ENCODE data around the gene MYO1A.
"Not testable (repeated sequence)": the region's sequence is repeated elsewhere in the genome, so short reads cannot be mapped to it uniquely, and the experiment has no call there.

Gene MYO1A

DNA sequence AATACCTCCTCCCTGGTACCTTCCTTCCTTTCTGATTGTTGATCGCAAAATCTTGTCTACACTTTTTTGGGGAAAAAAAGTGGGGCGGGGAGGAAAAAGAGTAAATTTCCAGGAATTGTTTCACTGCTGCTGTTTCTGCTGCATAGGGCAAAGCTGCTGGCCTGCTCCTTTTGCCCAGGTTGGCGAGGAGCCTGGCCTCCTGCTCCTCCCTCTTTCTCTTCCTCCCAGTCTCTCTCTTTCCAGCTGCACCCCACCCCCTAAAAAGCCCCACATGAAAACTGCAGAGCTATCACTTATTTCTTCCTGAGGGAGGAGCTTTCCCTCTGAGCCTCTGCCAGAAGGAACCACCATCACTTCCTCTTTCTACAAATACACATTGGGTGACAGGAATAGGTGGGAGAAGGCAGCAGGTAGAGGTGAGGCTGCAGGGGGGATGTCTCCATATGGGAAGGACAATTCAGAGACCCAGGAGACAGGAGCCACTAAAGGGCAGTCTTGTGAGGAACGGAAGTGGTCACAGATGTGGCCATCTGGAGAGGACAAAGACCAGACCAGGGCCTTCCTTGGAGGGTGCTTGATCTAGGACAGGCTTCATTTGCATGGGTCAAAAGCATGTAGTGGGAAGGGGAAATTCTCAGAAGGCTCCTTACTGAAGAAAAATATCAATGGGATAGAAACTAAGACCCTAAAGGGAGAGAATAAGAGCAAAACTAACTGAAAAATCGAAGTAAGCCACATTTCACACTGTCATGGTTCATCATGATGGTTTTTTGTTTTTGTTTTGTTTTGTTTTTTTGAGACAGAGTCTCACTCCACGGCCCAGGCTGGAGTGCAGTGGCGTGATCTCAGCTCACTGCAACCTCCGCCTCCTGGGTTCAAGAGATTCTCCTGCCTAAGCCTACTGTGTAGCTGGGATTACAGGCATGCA is 58.3 kb downstream of the MYO1A start:
- DNase-seq, result no peak

DNA sequence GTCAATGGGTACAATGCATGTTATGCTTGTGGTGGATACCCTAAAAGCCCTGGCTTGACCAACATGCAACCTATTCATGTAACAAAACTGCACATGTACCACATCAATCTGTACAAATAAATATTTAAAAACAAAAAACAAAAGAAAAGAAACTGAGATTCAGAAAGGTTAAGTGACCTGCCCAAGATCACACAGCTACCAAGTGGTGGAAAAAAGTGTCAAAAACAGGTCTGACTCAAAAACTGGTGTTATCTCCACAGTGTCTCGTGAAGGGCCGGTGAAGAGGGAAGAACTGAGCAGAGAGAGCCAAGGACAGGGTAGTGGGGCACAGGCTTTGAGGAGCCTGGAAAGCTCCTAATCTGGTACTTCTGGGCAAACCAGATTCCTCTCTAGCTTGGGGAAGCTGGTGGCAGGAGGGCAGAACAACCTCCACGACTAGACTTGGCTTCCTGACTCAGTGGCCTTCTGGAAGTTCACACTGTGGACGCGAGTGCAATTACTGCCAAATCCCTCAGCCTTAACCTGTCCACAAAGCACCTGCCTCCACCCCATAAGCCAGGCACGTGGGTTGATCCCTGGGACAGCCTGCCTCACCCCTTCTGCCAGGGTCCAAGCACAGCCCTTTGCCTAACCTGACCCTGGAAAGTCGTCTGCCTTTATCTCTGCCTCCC is 59.1 kb downstream of the MYO1A start:
- DNase-seq, result no peak

DNA sequence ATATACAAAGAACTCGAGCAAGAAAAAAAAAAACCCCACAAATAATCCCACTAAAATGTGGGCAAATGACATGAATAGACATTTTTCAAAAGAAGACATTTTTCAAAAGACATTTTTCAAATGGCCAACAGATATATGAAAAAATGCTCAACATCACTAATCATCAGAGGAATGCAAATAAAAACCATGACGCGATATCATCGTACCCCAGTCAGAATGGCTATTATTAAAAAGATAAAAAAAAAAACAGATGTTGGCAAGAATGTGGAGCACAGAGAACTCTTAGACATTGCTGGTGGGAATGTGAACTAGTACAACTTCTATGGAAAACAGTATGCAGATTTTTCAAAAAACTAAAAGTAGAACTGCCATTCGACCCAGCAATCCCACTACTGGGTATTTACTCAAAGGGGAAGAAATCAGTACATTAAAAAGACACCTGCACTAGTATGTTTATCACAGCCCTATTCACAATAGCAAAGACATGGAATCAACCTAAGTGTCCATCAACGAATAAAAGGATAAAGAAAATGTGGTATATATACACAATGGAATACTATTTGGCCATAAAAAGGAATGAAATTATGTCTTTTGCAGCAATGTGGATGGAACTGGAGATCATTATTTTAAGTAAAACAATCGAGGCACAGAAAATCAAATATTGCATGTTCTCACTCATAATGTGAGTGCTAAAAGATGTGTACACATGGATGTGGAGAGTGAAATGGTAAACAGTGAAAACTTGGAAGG is 59.9 kb downstream of the MYO1A start:
- DNase-seq, result no peak

DNA sequence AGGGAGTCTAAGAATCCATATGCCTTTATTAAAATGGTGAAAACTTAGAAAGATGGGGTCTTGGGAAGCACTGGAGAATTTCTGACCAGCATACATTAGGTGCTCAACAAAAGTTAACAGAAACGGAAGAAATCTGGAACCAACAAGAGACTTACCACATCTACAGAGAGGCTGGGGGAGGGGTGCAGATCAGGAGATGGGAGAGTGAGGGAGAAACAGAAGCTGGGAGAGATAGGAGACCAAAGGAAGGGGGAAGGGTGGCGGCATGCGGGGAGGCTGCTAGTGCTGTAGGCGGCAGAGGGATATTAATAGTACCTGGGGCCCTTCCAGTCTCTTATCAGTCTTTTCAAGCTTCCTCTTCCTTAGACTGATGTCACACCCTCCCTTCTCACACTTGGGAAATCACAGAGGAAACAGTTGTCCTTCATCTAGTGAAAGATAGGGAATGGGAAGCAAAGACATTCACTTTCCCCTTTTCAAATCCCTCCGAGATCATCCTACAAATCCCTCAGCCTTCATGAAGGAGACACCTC is 61.7 kb downstream of the MYO1A start:
- no peak for DNase-seq

DNA sequence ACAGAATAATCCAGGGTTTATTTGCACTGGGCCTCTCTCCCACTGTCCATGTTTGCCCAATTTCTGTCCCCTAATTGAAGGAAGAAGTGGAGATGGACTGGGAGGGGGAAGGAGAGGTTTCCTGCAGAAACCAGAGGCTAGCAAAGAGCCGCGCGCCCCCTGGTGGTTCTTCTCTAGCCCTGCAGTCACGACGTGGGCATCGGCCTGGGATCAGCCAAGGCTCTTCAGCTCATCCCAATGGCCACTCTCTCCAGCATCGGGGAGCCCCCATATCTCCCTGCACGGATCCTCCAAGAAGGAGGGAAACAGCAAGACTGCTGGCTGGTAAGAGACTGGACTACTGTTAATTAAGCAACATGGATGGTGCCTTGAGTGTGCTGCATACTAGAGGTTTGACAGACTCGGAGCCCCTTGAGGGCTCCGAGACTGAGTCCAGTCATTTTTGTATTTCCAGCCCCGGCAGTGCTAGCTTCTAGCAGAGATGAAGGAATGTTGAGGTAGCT is 62.3 kb downstream of the MYO1A start:
- peak; percentile 9 to 77 (median 62) for DNase-seq

DNA sequence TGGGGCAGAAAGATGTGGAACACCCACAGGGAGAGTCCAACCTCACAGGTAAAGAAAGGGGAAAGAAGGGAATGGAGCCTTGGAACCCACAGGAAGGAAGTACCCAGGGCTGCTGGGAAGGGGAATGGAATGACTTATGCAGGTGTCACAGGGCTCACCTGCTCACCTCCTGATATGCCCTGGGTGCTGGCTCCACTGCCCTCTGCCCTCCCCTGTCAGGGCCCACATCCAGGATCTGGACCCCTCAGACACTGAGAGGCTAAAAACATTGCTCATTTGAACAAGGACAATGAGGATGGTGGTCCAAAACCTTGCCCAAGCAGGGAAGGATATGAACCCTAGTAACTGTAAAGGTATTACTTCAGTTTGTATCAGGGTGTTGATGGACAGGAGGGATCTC is 62.9 kb downstream of the MYO1A start:
- no peak for DNase-seq

DNA sequence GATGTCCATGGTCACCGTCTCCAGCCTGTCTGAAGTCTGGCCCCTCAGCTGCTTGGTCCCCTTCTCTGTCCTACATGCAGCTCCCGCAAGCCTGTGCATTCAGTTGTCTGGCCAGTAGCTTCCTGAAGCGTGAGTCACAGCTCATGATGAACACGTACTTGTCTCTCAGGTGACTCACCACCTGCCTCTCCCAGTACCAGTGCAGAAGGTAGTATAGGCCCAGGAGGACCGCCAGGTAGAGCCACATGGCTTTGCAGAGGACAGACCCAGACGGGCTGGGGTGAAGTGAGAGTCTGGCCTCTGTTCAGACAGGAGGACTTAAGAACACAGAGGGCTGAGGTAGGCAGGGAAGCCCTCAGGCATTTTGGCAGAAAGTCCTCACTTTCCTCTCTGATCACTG is 64.2 kb downstream of the MYO1A start:
- not testable (repeated sequence) for DNase-seq

DNA sequence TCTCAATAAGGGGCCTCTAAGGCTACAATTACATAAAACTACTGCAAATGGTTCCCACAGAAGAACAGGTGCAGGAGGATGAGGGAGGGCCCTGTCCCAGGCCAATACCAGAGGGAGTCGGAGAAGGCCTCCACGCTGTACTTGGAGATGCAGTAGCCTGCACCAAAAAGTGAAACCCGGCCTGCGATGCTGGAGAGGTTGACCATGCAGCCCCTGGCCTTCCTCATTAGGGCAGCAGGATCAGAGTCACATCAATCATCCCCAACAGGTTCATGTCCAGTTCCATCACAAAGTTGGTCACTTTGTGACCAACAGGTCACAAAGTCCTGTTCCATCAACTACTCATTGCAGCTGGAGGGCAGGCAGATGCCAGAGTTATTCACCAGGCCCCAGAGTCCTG is 66.5 kb downstream of the MYO1A start:
- no peak for DNase-seq

DNA sequence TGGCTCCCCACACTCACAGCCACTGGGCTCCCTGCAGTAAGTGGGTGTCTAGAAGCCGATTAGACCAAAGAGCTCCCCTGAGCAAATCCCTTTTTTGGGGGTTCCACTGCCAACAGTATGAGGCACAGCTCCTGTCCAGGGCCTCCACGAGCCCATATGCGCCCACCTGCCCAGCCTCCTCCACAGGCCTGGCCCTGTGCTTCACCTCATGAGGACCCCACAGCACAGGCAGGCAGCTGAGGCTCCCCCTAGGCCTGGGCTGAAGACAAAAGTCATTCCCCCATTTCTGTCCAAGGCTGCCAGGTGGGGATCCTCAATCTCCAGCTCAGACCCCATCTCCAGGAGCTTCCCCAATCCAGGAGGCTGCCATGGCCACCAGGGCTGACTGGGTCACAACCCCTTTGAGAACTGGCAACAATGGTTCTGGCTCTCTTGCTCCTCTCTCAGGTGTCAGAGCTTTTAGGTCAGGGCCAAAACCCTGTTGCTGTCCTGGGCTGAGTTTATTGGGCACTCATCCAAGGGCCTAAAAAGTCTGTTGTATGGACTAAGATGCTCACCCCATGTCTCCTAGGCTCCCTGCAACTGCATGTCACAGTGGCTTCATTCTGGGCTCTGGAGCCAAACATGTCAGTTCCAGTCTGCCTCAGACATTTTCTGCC is 67.2 kb downstream of the MYO1A start:
- not testable (repeated sequence) for DNase-seq

DNA sequence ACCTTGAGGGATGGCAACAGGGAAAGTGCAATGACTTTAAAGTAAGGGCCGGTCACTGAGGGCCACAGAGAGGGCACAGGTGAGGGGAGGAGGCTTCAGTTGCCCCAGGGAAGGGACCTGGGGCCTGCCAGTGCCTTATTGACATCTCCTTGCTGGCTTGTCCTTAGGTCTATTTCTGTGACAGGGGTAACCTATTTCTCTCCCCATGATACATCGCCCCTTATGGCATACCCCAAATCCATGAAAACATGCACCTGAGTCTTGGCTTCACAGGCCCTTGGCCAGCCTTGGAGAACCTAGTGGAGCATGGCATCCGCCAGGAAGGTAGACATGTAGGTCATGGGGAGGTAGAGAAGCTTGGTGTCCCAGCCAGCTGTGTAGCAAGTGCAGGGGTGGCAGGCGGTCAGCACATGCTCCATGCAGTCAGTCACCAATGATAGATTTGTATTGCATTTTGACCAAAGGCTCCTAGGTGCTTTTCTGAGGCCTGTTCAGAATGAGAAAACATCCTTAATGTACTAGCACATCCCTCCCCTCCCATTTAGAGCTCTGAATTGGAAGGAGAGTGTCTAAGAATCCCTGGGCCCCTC is 68.9 kb downstream of the MYO1A start:
- DNase-seq, result no peak

DNA sequence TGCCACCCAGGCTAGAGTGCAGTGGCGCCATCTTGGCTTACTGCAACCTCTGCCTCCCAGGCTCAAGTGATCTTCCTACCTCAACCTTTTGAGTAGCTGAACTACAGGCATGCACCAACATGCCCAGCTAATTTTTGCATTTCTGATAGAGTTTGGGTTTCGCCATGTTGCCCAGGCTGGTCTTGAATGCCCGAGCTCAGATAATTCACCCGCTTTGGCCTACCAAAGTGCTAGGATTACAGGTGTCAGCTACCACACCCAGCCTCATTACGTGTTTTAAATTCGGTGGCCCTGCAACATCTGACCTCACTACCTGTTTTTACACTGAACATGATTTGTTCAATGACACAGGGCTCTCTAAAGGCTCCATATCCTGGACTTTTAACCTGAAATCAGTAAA is 69.7 kb downstream of the MYO1A start:
- no peak for DNase-seq

DNA sequence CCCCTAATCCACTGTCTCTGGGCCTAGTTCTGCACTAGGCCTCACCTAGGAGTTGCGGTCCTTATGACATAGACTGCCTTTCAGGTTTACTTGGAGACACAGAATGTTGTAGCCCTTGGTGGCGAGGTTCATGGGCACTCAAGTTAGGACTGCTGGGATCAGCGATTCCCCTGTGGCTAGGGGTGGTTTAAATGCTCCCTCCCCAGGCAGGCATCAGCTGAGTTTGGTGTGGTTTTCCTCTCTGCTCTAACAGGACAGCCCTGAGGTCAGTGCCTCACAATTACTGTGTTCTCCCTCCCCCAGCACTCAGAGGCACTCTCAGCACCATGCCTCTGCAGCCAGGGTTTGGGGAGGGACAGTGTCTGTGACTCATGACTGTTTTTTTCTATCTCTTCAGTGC is 70.3 kb downstream of the MYO1A start:
- DNase-seq, result no peak

Data from stimulated activated naive CD4-positive, alpha-beta T cell (primary cell).